GM19395 (cell line): Measurements from ENCODE around the gene MANSC1.

Experiments
- ATAC-seq: cut with Tn5 transposase; IDR thresholded peaks from one replicate; pipeline ENCODE4 v1.9.1; 2021; ENCODE audit warnings: mild to moderate bottlenecking, moderate library complexity; ENCODE audit not compliant: unreplicated experiment

Gene MANSC1

DNA sequence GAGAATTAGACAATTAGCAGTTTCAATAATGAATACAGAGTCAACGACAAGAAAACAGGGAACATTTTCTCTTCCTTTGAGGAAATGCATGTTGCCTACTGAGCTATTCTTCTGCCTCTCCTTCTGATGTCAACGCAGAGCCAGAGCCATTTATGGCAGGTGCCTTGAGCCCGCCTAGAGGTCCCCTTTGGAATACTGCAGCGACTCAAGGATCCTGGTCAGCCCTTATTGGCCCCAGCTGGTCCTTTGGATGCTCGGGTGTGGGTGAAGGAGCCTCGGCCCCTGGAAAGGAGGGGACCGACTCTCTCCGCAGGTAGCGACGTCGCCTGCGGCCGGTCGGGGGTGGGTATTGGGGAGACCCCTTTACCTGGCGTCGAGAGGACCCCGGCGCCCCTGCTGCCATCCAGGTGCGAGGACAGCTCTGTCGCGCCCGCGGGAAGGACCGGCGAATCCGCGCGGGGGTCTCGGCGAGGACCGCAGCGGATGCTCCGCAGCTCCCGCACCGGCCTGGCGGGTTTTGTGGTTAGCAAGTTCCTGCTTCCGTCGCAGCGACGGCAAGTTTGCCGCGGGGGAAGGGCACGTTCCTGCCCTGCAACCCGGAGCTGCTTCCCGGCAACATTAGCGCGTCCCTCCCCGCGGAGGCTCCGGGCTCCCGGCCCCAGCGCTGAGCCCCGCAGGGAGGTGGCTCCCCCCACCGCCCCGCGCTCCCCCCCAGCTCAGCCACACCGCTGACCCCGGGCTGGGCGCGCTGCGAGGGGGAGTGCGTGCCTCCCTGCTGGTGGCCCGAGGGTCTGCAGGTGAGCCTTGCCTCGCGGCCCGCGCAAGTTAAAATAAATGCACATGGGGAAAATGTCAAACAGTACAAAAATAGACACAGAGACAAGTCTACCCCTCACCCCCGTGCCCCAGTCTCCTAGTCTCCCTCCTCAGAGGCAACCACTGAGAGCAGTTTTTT, at the start of gene MANSC1:
TSS of gene MANSC1 (minus strand) at position 532 of the 955 bp plus-strand sequence. CDS start 6,928 bp downstream, outside the sequence.
- ATAC-seq = no peak

DNA sequence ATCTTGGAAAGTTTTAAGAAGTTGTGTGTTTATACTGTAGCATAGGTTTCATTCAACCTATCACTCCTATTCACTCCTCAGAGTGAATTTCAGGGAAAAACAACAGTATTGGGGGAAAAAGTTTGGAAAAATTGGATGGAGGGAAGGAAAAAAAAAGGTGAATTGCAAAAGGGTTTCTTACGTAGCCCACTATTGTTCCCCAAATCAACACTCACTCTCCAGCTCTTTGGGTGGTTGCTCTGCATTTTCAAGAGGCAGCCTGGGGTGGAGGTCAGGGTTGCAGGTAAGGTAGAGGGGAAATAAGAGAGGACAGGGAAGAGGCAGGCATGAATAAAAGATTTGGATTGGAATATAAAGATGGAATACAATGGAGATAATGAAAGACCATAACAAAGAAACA, 49.1 kb upstream of the MANSC1 start:
- ATAC-seq = no peak

DNA sequence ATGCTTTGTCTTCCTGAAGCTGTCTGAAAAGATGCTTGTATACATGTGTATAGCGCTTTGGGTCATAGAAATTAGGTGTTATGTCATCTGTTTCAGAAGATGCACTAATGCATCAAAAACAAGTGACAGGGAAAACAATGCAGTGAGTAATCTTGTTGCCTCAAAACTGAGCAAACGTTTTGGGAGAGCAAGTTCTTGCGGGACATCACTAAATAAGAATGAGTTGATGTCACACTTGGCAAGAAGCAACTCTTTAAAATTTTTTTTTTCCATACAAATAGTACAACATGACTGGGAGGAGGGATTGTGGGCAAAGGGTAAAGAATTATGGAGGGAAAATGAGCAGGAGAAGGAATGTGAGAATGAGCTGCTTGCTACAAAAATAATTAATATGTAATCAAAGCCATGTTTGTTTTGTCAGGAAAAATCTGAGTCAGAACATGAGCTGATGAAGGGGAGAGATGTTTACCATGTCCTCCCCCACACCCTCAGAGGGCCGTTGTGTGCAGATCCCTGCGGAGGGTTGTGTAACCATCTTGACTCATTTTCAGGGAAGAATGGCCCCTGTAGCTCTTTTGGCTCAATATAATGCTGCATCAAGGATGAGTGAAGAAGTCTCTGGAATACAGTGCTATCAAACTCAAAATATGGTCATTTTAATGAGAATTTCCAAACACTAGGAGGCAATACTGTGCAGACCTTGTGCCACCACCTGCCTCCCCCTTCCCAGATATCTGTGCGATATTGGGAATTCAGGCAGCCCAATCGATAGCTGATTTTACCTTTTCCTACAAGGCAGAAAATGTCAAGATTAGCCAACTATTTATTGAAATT, 48.2 kb upstream of the MANSC1 start:
- ATAC-seq = no peak

DNA sequence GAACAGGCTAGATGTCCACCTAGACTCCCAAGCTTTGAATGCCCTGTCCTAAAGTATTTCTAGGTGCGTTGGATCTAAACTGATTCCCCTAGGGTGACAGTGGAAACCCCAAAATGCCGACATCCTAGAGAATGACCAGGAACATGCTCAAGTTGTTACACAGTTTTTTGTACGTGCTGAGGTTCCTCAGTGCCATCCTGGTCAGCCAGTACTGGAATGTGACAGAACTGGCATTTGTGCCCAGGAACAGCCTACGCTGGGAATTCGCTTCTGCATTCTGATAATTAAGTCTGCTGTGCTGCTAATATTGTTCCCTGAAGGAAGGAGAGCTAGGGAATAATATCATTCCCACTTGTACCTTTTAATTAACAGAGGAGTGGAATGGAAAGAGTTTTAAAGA, 47.1 kb upstream of the MANSC1 start:
- ATAC-seq = no peak

DNA sequence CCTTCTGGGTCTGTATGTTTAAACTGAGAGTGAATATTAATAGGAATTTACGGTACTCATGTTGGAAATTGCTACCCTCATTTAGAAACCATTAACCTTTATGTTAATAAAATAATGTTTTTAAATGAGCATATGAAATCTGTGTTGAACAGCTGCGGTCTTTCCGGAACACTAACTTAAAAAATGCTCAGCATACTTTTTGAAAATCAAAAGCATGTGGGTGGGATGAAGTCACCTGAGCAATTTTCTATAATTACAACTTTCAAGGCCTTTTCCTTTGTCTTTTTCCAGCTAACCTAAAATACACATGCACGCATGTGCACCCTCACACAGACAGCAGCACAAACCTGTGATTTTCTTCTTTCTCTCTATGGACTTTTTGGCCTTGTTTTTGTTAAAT, 46.7 kb upstream of the MANSC1 start:
- ATAC-seq = no peak

- no peak for ATAC-seq
Measured at GRCh38 chr12:12393171-12393570, 43.1 kb upstream of the MANSC1 start.

DNA sequence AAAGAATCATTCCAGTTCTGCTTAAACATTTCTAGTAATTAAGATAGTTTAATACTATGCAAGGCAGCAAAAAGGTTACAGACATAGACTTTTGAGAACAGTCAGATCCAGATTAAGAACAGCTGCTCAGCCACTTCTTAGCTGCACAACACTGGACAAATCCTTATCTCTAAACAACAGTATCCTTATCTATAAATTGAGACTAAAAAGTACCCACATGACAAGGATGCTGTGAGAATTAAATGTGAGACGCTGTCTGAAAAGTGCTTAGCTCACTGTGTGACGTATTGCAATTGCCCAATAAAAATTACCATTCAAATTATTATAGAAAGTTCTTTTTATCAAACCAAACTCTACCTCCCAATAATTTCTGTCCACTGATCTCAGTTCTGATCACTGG, 42.4 kb upstream of the MANSC1 start:
- ATAC-seq = no peak

DNA sequence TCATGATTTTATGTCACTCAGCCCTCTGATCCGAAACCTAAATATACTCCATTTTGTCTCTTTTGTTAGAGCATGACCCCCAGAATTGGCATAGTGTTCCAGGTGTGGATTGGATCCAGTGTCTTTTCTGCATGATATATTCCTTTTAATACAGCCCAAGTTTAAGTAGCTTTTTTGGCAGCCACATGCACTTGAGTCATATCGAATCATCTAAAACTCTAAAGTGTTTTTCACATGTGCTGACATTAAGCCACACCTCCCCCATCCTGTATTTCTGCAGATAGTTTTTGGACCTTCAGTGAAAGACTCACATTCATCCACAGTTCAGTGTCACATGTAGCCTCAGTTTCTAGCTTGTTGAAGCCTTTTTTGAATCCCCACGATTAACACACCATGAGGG, 37.5 kb upstream of the MANSC1 start:
- ATAC-seq = no peak

- ATAC-seq = no peak
Measured at GRCh38 chr12:12384571-12385340, 34.7 kb upstream of the MANSC1 start.

GRCh38 chr12:12381982-12382381, 31.9 kb upstream of the MANSC1 start:
- no peak for ATAC-seq

DNA sequence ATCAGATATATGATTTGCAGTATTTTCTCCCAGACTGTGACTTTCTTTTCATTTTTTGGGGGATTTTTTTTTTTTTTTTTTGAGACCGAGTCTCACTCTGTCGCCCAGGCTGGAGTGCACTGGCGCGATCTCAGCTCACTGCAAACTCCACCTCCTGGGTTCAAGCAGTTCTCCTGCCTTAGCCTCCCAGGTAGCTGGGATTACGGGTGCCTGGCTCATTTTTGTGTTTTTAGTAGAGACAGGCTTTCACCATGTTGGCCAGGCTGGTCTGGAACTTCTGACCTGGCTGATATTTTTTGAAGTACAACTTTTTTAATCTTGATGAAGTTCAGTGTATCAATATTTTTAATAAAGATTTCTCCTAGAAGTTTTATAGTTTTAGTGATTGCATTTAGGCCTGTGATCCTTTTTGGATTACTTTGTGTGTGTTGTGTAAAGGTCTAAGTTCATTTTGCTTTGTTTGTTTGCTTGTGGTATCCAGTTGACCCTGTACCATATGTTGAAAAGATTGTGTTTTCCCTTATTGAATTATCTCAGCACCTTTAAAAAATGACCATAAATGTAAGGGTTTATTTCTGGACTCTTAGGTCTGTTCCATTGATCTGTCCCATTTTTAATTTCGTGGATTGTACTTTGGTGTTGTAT, 31.0 kb upstream of the MANSC1 start:
- no peak for ATAC-seq

DNA sequence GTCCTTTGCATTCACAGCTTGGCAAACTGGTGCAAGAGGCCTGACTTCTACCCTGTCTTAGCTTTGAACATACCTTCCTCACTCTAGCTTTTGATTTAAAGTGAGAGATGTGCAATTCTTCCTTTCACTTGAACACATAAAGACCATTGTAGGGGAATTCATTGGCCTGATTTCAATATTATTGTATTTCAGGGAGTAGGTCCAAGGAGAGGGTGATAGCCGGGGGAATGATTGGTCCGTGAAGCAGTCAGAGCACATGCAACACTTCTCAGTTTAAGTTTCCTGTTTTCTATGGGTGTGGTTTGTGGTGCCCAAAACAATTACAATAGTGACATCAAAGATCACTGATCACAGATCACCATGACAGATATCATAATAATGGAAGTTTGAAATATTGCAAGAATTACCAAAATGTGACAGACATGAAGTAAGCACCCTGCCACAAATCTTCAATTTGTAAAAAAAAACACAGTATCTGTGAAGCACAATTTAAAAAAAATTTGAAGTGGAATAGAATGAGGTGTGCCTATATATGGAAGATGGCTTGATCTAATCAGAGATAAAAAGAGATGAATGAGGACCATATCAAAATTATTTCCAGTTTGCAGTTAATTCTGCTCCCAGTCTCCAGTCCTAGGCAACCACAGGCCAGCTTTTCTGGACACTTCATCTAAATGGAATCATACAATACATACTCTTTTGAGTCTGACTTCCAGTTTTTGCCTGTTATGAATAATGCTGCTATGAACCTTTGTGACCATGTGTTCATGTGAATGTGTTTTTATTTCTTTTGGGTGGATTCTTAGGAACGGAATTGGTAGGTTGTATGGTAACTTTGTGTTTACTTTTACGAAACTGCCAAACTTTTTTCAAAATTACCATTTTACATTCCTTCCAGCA, 30.0 kb upstream of the MANSC1 start:
- no peak for ATAC-seq

- no peak for ATAC-seq
Measured at GRCh38 chr12:12378616-12379015, 28.6 kb upstream of the MANSC1 start.

DNA sequence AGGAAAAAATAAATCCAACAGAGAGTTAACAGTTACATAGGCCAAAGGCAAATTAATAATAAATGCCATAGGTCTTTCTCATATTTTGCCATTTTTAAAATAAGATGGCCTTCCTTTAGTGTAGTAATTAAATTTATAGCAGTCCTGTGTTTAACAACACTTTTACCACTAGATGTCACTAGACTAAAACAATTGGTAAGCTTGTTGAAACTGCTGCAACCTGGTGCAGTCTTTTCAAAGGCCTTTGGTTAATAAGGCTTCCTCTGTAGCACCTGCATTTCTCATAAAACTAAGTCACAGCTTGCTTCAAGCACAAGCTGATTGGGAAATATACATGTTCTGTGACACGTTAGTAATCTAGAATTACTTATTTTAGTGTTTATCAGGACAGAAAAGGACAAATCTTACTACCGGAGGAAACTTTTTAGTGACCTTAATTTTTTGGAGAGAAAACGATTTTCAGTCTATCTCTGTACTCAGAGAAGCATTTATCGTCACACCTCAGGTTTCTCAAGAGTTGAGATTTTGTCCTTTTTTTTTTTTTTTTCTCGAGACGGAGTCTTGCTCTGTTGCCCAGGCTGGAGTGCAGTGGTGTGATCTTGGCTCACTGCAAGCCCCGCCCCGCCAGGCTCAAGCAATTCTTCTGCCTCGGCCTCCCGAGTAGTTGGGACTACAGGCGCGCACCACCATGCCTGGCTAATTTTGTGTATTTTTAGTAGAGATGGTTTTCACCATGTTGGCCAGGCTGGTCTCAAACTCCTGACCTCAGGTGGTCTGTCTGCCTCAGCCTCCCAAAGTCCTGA, 26.8 kb upstream of the MANSC1 start:
- ATAC-seq = no peak

GRCh38 chr12:12372946-12373722, 23.1 kb upstream of the MANSC1 start:
- ATAC-seq = no peak

- ATAC-seq = no peak
Measured at GRCh38 chr12:12367482-12367998, 17.5 kb upstream of the MANSC1 start.

DNA sequence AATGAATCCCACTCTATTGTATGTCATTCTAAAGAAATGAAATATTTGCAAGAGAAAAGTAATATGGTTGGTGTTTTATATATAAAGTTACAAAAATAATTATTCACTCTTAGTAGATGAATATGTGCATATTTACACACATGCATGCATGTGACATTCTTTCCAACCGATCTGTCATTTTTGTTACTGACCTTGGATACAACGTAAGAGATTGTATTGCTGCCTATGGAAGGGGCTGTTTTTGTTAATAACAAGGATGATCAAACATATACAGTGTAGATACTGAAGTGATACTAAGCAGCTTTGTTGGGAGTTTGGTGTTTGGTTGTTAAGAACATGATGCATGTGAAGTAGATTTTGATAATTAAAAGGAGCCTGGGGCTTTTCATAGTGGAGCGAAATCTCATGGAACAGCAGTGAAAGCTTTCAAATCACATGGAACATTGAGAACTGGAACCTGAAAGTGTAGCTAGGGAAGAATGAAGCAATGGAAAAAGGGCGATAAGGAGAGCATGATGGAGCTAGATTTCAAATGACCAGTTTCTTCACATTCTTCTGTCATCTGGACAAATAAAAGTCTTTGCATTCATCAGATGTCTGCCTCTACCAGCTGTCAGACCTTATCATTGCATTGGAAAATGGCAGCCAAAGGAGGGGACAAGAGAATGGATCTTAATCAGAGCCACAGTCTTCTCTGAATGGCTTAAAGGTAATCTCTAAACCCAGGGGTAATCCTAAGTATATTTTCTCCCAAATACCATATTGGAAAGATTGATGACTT, 16.8 kb upstream of the MANSC1 start:
- no peak for ATAC-seq
